A172 (cell line): ENCODE measurements around the gene MARK1. TPM values are rescaled to one million over a fixed set of nuclear protein-coding genes. Genes with fewer than 3 reads are reported as not detected.
"Not testable (repeated sequence)": the region's sequence is repeated elsewhere in the genome, so short reads cannot be mapped to it uniquely, and the experiment has no call there.

Experiments used
- DNase-seq: peaks from one replicate; pipeline ENCODE4 v3.0.0-alpha.2; 2015; ENCODE audit warnings: low spot score
- total RNA-seq: library from RNA; depleted of rRNA; stranded (reverse); fragments of >200 nt; shearing (Covaris generic); gene quantifications from 2 replicates; pipeline ENCODE4 v1.2.3, GENCODE V29; 2014

Gene MARK1
- total RNA-seq, 1 experiment from 2014 or later = 1.2 TPM

DNA sequence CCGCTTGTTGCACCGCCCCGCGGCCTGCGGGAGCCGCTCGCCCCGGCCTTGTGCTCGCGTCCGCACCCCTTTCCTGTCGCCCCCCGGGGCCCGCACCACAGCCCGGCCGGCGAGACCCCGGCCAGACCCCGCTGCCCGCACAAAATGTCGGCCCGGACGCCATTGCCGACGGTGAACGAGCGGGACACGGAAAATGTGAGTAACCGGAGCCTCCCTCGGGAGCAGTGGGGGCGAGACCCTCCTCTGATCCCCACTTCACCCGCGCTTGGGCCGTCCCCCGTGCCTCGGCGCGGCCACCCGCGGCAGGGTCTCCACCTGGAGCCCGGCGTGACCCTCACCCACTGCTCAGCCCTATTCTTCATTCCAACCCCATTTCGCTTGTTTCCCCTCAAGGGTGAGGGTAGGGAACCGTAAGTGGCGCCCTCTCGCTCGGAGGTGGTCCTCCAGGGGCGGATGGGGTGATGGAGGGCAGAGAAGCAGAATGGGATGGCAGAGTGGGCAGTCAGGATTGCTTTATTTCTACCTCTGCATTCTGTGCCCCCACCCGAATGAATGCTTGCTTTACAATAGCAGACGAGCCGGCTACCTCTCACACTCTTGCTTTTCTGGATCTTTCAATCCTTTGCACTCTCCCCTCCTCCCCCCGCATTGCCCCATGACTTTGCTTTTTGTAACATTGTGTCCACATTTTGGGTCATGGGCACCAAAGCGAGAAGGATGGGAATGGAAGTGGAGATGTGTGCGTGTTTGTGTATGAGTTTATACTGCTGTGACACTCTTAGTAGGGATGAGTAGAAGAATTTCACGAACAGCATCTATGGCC lies 954 bp downstream of the MARK1 start:
- no peak for DNase-seq

- DNase-seq = no peak
Observed at GRCh38 chr1:220529521-220530020, 1.6 kb downstream of the MARK1 start.

- no peak for DNase-seq
Observed at GRCh38 chr1:220533504-220534109, 5.7 kb downstream of the MARK1 start.

DNA sequence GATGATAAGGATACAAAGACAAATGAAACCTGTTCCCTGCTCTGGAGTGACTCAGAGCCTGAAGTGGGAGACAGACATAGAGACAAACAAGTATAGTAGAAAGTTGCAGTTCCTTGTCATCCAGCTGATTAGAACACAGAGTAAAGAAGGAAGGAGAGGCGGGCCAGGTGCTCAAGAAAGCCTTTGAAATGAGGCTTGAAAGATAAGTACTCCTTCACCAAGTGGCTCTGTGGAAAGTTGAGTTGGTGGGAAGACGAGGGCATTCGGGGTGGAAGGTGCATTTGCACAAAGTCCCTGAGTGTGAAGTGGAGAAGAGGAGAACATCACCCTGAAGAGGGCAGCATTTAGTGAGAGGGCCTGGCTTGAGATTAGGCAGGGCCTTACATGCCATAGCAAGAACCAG lies 17.0 kb downstream of the MARK1 start:
- DNase-seq = no peak

DNA sequence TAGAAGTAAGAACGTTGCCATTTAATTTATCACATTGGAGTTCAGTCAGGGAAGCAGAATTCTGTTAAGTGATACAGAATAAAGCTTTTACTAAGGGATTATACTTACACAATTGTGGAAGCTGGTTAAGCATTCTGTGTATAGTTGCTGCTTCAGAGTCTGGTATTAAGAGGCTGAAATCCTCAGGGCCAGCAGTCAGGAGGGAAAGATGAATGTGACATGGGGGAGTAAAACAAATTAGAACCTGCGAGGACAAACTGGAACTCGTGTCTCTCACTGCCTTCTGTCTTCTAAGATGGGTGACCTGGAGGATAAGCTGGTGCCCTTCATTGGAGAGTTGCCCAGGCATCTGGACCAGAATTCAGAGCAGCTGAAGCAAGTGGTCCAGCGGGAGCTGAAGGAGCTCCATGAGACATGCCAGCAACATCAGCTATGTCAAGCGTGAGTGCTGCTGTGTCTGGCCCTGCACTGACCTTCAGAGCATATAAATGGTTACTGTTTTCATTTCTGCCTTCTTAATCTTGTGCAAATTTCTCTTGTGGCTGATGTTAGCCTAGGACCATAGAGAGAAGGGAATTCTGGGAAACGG lies 23.0 kb downstream of the MARK1 start:
- DNase-seq = no peak

- no peak for DNase-seq
Observed at GRCh38 chr1:220551718-220552117, 23.8 kb downstream of the MARK1 start.

DNA sequence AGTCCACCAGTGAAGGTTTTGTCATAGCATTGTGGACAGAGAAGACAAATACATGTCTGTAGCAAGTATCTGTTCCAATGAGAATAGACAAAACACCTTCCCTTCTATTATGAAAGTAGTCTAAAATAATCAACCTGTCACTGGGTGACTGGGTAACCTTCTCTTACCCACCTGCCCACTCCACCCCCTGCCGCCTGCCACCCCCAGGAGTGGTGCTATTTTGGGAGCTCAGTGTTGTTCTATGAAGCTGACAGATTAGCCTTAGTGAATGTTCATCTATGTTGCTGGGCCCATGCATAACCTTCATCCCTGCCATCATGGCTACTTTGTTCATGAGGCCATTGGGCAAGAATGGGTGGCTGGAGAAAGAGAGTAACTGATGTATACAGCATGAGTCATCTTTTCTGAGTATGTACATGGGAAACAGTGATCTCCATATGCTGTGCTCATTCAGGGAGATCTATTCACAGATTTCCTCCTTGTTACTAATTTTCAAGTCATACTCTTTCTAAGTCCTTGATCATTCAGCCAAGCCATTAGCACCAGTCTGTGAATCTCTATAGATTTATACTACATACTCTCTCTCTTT lies 24.8 kb downstream of the MARK1 start:
- no peak for DNase-seq

DNA sequence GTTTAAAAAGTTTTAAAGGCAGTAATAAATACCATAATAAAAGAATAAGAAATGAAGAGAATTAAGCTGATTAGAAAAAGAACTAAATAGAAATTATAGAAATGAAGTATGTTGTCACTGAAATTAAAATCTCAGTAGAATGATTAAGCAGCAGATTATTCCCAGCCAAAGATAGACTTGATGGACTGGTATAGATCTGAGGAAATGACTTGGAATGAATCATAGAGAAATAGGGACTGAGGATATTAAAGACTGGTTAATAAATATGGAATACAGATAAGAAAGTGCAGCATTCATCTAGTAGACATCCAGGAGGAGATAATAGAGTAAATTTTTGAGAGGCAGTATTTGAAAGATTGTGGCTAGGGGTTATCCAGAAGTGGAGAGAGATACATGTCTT lies 28.7 kb downstream of the MARK1 start:
- no peak for DNase-seq

DNA sequence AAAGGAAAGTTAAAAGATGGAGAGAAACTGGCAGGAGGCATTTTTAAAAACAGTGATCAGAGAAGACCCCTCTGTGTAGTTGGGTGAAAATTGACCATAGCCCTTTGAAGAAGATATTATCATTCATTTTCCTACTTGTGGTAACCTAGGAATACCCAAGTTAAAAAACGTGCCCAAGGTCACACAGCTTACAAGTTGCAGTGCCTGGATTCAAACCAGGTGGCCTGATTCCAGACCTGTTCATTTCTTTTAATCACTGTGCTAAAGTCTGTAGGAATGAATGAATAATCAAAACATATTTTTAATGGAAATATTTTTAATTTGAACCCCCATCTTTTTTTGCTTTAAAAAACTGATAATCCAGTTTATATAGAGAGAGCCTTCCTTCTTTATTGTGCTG lies 35.6 kb downstream of the MARK1 start:
- DNase-seq = no peak

- no peak for DNase-seq
Observed at GRCh38 chr1:220564216-220564615, 36.3 kb downstream of the MARK1 start.

- no peak for DNase-seq
Observed at GRCh38 chr1:220565670-220566069, 37.7 kb downstream of the MARK1 start.

- DNase-seq = no peak
Observed at GRCh38 chr1:220566869-220567268, 38.9 kb downstream of the MARK1 start.

GRCh38 chr1:220572416-220572815 lies 44.5 kb downstream of the MARK1 start:
- DNase-seq = no peak

DNA sequence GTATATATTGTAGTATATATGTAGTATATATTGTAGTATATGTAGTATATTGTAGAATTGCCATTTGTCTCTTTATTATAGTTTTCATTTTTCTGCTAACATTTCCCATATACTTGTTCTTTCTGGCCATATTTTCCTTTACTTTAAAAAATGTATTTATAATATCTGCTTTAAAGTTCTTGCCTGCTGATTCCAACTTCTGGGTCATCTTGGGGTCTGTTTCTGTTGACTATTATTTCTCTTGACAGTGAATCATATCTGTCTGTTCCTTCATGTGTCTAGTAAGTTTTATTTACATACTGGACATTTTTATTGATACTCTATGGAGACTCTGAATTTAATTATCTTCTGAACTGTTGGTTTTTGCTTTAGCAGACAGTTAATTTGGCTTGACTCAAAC lies 45.9 kb downstream of the MARK1 start:
- no peak for DNase-seq

- no peak for DNase-seq
Observed at GRCh38 chr1:220575718-220576497, 48.0 kb downstream of the MARK1 start.

DNA sequence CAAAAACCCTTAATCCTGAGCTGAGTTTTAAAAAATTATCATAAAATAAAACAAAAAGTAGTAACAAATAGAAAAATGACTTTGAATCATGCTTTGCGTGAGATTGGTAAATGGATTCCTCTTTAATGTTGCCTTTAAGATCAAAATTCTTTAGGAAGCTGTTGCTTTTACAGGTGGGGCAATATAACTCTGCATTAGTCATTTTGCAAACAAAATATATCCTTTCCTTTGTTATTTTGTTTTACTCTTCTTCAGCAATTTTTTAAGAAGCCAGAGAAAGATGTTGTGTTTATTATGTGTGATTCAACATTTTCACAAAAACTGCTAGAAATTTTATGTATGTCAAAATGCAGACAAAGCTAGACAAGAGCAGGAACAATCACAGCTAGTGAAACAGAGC lies 50.0 kb downstream of the MARK1 start:
- DNase-seq = no peak

DNA sequence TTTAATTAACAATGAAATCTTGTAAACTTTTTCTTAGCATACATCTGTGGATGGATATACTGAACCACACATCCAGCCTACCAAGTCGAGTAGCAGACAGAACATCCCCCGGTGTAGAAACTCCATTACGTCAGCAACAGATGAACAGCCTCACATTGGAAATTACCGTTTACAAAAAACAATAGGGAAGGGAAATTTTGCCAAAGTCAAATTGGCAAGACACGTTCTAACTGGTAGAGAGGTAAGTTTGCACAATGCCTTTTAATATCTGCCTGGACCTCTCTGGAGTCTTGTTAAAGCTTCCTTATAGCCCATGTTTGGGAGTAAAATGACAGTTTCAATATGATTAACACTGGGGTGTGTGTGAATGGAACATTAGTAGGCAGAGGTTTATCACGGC lies 51.4 kb downstream of the MARK1 start:
- DNase-seq = no peak

GRCh38 chr1:220592714-220593113 lies 64.8 kb downstream of the MARK1 start:
- DNase-seq = no peak

DNA sequence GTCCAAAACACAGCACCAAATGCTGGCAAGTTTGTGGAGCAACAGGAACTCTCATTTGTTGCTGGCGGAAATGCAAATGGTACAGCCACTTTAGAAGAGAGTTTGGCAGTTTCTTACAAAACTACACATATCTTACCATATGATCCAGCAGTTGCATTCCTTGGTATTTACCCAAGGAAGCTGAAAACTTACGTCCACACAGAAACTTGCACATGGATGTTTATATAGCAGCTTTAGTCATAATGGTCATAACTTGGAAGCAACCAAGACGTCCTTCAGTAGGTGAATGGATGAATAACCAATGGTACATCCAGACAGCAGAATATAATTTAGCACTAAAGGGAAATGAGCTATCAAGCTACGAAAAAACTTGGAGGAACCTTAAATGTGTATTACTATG lies 66.4 kb downstream of the MARK1 start:
- DNase-seq = no peak

- DNase-seq = no peak
Observed at GRCh38 chr1:220595179-220595578, 67.2 kb downstream of the MARK1 start.

DNA sequence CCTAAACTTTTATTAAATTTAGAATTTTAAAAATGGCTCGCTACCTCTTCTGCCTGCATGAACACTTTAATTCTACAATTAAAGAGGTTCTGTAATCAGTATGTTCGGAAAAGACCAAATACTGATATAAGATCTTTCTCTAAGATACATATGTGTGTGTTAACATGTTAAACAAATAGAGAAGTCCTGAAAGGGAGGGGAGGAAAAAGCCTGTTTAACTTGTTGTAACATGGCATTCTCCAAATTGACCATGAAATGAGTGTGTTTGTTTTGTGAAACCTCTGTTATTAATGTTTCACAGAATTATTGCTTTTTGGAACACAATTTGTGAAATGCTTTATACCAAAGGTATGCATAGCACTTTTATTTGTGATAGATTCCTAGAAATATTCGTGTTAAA lies 77.0 kb downstream of the MARK1 start:
- DNase-seq = no peak

DNA sequence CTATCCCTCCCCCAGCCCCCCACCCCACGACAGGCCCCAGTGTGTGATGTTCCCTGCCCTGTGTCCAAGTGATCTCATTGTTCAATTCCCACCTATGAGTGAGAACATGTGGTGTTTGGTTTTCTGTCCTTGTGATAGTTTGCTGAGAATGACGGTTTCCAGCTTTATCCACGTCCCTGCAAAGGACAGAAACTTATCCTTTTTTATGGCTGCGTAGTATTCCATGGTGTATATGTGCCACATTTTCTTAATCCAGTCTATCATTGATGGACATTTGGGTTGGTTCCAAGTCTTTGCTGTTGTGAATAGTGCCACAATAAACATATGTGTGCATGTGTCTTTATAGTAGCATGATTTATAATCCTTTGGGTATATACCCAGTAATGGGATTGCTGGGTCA lies 77.7 kb downstream of the MARK1 start:
- DNase-seq = not testable (repeated sequence)
